Measurements from ENCODE around the gene ATF6B.
"Not testable (repeated sequence)": the region's sequence is repeated elsewhere in the genome, so short reads cannot be mapped to it uniquely, and the experiment has no call there.

ATF6B gene

DNA sequence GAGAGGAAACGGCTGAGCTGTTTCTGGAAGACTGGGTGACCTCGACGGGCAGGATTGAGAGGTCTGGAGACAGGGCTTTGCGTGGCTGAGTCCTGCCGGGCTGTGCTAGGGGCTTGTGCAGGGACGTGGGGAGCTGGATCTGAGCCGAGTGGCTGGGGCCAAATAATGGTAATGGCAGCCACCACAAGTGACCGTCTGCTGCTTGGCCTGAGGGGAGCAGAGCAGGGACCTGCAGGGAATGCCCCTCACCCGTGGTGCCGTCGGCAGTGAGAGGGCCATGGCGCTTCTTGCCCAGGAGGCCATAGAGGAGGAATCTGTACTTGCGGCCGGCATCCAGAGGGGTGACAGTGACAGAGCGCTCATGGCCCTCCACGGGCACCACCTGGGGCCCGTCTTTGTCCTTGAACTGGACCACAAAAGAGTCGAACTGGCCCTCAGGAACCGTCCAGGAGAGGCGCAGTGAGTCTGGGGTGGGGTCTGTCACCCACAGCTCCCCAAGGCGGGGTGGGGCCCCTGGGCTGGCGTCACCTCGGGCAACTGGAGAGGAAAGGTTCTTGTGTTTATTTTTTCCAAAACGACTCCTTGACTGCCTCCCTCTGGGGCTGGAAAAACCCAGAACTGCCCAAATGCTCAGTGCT is 58.0 kb downstream of the ATF6B start:
- no peak for DNase-seq (ENCODE audit: extremely low spot score)
- TF ChIP-seq CTCF (IDR thresholded peaks at IDR 0.05; ENCODE audit: control extremely low read depth, extremely low read depth, low read depth, missing control alignments) = no peak
- ChIA-PET CTCF (interaction anchor here (1.0 kb wide), 1 partner anchor 10 kb away, joined by 3 read pairs; no protein-coding TSS in a partner anchor), POLR2A (no interaction called here)

DNA sequence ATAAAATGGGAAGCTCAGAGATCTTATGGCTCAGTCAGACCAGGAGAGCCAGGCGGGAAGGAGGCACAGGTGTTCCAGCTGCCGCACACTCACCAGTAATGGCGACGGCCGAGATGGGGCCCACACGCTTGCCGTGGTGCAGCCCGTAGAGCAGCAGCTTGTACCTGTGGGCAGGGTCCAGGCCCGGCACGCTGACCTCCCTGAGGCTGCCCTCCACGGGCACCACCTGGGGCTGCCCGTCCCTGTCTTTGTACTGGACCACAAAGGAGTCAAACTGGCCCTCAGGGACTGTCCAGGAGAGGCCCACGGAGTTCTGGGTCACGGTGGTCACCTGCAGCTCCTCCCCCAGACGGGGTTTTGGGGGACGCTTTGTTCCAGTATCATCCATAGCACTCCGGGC is 58.6 kb downstream of the ATF6B start:
- POLR2A ChIA-PET = no interaction called here
- no peak for DNase-seq (ENCODE audit: extremely low spot score)
- no peak for TF ChIP-seq CTCF (IDR thresholded peaks at IDR 0.05; ENCODE audit: control extremely low read depth, extremely low read depth, low read depth, missing control alignments)
- CTCF ChIA-PET = no interaction called here

GRCh38 chr6:32068867-32069266 is 59.2 kb downstream of the ATF6B start:
- ChIA-PET POLR2A (no interaction called here), CTCF (no interaction called here)
- DNase-seq (ENCODE audit: extremely low spot score) = no peak
- no peak for TF ChIP-seq CTCF (IDR thresholded peaks at IDR 0.05; ENCODE audit: control extremely low read depth, extremely low read depth, low read depth, missing control alignments)

- DNase-seq (ENCODE audit: extremely low spot score); POLR2A ChIA-PET; CTCF ChIA-PET: not testable (repeated sequence)
These were observed 59.7 kb downstream of the ATF6B start for GRCh38 chr6:32068315-32068714.

DNA sequence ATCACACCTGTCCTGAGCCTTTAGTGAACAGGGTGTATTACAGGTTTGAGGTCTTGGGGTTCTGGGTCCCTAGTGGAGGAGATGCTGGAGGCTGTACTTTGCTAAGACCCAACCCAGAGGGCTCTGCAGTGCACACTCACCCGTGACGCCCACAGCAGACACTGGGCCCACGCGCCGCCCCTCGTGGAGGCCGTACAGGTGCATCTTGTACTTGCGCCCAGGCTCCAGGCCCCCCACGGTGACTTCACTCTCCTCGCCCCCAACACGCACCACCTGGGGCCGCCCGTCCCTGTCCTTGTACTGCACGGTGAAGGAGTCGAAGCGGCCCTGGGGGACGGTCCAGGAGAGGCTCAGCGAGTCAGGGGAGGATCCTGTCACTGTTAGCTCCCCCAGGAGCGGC is 60.5 kb downstream of the ATF6B start:
- DNase-seq (ENCODE audit: extremely low spot score); POLR2A ChIA-PET; CTCF ChIA-PET: not testable (repeated sequence)

All from GM10248 (cell line).